Nasal cavity respiratory epithelium epithelial cell of viscerocranial mucosa (primary cell): ENCODE results near the gene PDXDC1. TPM values are rescaled to one million over a fixed set of nuclear protein-coding genes. Genes with fewer than 3 reads are reported as not detected.

Source experiments
- total RNA-seq: library from RNA; depleted of rRNA; stranded (reverse); fragments of >200 nt; gene quantifications from 2 replicates; pipeline ENCODE4 v1.2.3, GENCODE V29; 2014

Gene PDXDC1, protein sequence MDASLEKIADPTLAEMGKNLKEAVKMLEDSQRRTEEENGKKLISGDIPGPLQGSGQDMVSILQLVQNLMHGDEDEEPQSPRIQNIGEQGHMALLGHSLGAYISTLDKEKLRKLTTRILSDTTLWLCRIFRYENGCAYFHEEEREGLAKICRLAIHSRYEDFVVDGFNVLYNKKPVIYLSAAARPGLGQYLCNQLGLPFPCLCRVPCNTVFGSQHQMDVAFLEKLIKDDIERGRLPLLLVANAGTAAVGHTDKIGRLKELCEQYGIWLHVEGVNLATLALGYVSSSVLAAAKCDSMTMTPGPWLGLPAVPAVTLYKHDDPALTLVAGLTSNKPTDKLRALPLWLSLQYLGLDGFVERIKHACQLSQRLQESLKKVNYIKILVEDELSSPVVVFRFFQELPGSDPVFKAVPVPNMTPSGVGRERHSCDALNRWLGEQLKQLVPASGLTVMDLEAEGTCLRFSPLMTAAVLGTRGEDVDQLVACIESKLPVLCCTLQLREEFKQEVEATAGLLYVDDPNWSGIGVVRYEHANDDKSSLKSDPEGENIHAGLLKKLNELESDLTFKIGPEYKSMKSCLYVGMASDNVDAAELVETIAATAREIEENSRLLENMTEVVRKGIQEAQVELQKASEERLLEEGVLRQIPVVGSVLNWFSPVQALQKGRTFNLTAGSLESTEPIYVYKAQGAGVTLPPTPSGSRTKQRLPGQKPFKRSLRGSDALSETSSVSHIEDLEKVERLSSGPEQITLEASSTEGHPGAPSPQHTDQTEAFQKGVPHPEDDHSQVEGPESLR
- total RNA-seq: 77.9 and 110 TPM in 2 replicates

DNA sequence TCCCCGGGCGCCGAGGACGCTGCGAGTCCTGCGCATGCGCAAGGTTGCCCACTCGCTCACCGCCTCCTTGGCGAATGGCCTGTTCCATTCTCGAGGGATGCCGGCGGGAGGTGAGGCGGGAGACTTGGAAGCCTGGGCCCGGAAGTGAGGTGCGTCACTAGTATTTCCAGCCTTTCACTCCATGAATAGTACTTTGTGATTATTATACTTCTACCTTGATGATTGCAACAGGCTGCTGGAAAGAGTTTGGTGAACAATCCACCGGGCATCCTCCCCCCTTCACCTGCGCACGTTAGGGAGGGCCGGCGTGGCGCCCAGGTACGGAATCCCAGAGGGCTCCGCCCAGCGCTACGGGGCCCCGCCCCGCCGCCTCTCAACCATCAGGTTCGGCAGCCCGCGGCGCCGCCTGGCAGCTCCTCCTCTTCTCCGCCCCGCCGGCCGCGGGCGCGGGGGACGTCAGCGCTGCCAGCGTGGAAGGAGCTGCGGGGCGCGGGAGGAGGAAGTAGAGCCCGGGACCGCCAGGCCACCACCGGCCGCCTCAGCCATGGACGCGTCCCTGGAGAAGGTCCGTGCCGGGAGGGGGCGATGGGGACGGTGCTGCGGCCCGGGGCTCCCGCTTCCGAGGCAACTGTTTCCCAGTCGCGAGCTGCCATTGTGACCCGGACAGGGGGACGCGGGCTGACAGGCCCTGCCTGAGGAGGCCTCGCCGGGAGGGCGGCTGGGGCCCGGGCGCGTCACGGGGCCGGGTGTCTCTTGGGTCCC is at the start of gene PDXDC1:
TSS of gene PDXDC1 (plus strand) at position 371 of the 762 bp plus-strand sequence. CDS start at position 545, 174 bp downstream.

DNA sequence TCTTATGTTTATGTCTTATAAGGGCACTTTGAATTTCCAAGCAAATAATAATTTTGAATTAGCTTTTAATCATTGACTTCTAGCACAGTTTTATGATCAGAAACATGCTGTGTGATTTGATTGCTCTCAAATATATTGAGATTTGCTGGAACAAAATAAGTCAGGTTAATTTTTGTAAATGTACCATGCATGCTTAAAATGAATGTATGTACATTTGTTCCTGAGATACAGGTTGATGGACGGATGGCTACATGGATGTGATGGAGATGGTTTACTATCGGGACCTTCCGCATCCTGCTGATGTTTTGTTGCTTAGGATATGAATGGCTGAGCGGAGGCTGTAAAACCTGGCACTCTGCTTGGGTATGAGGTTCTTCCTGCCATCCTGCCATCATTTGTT is 37.7 kb upstream of the PDXDC1 start, which contains the start of gene NPIPA1:
TSS of gene NPIPA1 (plus strand) at position 301 of the 400 bp plus-strand sequence. CDS start at position 301, 0 bp downstream.

DNA sequence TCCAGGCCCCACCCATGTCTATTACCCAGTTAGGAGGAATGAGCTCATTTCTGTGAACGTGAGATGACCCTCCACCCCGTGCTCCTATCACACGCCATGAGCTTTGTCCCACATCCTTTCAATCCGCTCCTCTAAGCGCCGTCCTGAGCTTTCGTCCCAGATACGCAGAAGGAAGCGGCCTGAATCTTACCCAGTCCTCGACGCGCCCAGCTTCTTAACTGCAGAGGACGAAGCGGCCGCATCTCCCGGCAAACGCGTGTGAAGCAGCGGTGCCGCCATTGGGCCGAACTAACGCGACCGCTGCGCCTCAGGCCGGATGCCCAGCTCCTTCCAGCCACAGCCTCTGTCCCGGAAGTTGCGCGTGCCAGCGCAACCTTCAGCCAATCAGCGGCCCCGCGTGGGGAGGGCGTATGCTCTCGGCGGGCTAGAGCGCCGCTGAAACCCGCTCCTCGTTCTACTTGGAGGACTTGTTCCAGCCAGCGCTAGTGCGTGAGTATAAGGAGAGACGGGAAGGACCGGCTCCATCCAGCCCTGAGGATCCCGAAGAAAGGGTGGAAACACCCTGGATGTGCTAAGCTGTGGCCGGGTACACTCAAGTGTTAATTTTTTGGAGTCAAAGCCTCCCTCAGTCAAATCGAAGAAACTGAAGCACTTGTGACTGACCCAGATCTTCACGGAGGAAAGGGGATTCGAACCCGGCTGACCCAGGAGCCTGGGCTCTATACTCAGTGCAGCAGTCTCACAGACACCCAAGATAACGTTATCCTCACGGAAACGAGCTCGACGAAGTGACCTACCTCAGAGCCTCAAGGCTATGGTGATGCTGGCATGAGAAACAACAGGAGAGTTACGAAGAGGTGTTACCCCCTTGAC is 119.4 kb downstream of the PDXDC1 start, which contains the start of gene RRN3:
TSS of gene RRN3 (minus strand) at position 318 of the 873 bp plus-strand sequence. CDS start at position 279, 39 bp downstream.

Other genes starting within 250 kb of the PDXDC1 start
- 0.34 and 1.1 TPM in 2 replicates for gene NPIPA2, start 232.5 kb upstream of the PDXDC1 start, total RNA-seq
- 140 and 209 TPM in 2 replicates for gene NOMO1, start 141.3 kb upstream of the PDXDC1 start, total RNA-seq
- gene NPIPA1, start 37.6 kb upstream of the PDXDC1 start, total RNA-seq: 40.7 and 115 TPM in 2 replicates
- 23.9 and 52.0 TPM in 2 replicates for gene NTAN1, start 81.0 kb downstream of the PDXDC1 start, total RNA-seq
- 72.4 and 78.6 TPM in 2 replicates for gene RRN3, start 119.2 kb downstream of the PDXDC1 start, total RNA-seq